Uterus (tissue), 2 donors: ENCODE data around the gene DPH6.
"Not testable (repeated sequence)": the region's sequence is repeated elsewhere in the genome, so short reads cannot be mapped to it uniquely, and the experiment has no call there.

Experiments used
- CTCF ChIP-seq, 4 experiments: fragments of 200-600 bp in 2 of 4; fragments of 450-650 bp in 2 of 4; sonication (generic) in 2 of 4; IDR thresholded peaks; one replicate each; pipeline ENCODE4 v1.5.1; 2016 to 2019; ENCODE audit warnings: antibody characterized with exemption in 4 of 4, mild to moderate bottlenecking in 2 of 4, moderate library complexity in 1 of 4
- POLR2A ChIP-seq, 2 donors: fragments of 450-650 bp; IDR thresholded peaks; one replicate each; pipeline ENCODE4 v1.6.1; 2016; ENCODE audit warnings: antibody characterized with exemption in 2 of 2, mild to moderate bottlenecking in 1 of 2, moderate library complexity in 1 of 2

GRCh38 chr15:35591987-35592386, 46.0 kb upstream of the DPH6 start:
- not testable (repeated sequence) for TF ChIP-seq CTCF, POLR2A (IDR thresholded peaks at IDR 0.05)
